ENCODE measurements around the gene CCNE1. TPM values are rescaled to one million over a fixed set of nuclear protein-coding genes. Genes with fewer than 3 reads are reported as not detected.

The CCNE1 gene
- total and polyA plus RNA-seq, 7 donors = 0.97 to 6.7 (median 2.0) TPM

GRCh38 chr19:29813642-29814041 lies 1.9 kb downstream of the CCNE1 start:
- no peak for TF ChIP-seq CTCF (IDR thresholded peaks at IDR 0.05)
- Histone ChIP-seq H3K36me3 (ENCODE audit: insufficient read depth in 1 of 2, low read depth in 1 of 2) (peaks cover 0 to 5% of the 10 kb centered on the region in 2 donors), H3K4me3 (no peak overlapping the region), H3K4me1 (no peaks in the 10 kb centered on the region), H3K9me3 (no peaks in the 10 kb centered on the region), H3K27me3 (ENCODE audit: insufficient read depth in 3 of 3, low read length in 2 of 3) (no peaks in the 10 kb centered on the region), H3K27ac (no peak overlapping the region)
- peak in 1 of 2 donors; percentile 20 for DNase-seq
- 92 to 97% (median 94%) methylated on average over 6 of the region's 6 CpGs for WGBS, 3 donors
- intact Hi-C loops (cut with DNase I) = loop anchor here (2.0 to 5.0 kb wide), 2 partner anchors 29 to 34 kb away; no protein-coding TSS in a partner anchor
- no peak for ATAC-seq

GRCh38 chr19:29815231-29815630 lies 3.4 kb downstream of the CCNE1 start:
- Histone ChIP-seq H3K36me3 (ENCODE audit: insufficient read depth in 1 of 2, low read depth in 1 of 2) (peaks cover 0 to 5% of the 10 kb centered on the region in 2 donors), H3K9me3 (no peaks in the 10 kb centered on the region), H3K27ac (no peak overlapping the region), H3K4me1 (no peaks in the 10 kb centered on the region), H3K4me3 (no peak overlapping the region), H3K27me3 (ENCODE audit: insufficient read depth in 3 of 3, low read length in 2 of 3) (no peaks in the 10 kb centered on the region)
- WGBS, 3 donors = 45 to 61% (median 46%) methylated on average over 7 of the region's 7 CpGs
- TF ChIP-seq CTCF (IDR thresholded peaks at IDR 0.05) = no peak
- intact Hi-C loops (cut with DNase I) = no loop called here
- ATAC-seq (no peak), DNase-seq (peak in 1 of 2 donors; percentile 4)

- Histone ChIP-seq H3K9me3 (no peaks in the 10 kb centered on the region), H3K4me3 (no peak overlapping the region), H3K4me1 (no peaks in the 10 kb centered on the region), H3K27ac (no peak overlapping the region), H3K36me3 (ENCODE audit: insufficient read depth in 1 of 2, low read depth in 1 of 2) (peaks cover 2 to 14% of the 10 kb centered on the region in 2 donors), H3K27me3 (ENCODE audit: insufficient read depth in 3 of 3, low read length in 2 of 3) (no peaks in the 10 kb centered on the region)
- 87 to 94% (median 91%) methylated on average over 4 of the region's 4 CpGs for whole genome bisulfite sequencing, 3 donors
- intact Hi-C loops (cut with DNase I) = no loop called here
- DNase-seq (no peak), ATAC-seq (no peak)
- no peak for TF ChIP-seq CTCF (IDR thresholded peaks at IDR 0.05)
Observed at GRCh38 chr19:29817316-29817715, 5.5 kb downstream of the CCNE1 start.

GRCh38 chr19:29819300-29819699 lies 7.5 kb downstream of the CCNE1 start:
- DNase-seq (peak in 1 of 2 donors; percentile 12), ATAC-seq (no peak)
- intact Hi-C loops (cut with DNase I) = no loop called here
- Histone ChIP-seq H3K4me3 (no peak overlapping the region), H3K9me3 (no peaks in the 10 kb centered on the region), H3K27ac (no peak overlapping the region), H3K36me3 (ENCODE audit: insufficient read depth in 1 of 2, low read depth in 1 of 2) (peaks cover 2 to 25% of the 10 kb centered on the region in 2 donors), H3K27me3 (ENCODE audit: insufficient read depth in 3 of 3, low read length in 2 of 3) (no peaks in the 10 kb centered on the region), H3K4me1 (no peaks in the 10 kb centered on the region)
- TF ChIP-seq CTCF (IDR thresholded peaks at IDR 0.05) = no peak
- 95 to 97% (median 95%) methylated on average over 4 of the region's 4 CpGs for WGBS, 3 donors

- 93 to 95% (median 95%) methylated on average over 6 of the region's 6 CpGs for WGBS, 3 donors
- H3K36me3 ChIP-seq (ENCODE audit: insufficient read depth in 1 of 2, low read depth in 1 of 2) = peaks cover 2 to 25% of the 10 kb centered on the region in 2 donors
Observed at GRCh38 chr19:29819986-29820385, 8.2 kb downstream of the CCNE1 start.

More at GRCh38 chr19:29819986-29820385, 8.2 kb downstream of the CCNE1 start:
- H3K4me1 ChIP-seq = no peaks in the 10 kb centered on the region
- ATAC-seq (no peak), DNase-seq (no peak)
- H3K27me3 ChIP-seq (ENCODE audit: insufficient read depth in 3 of 3, low read length in 2 of 3) = no peaks in the 10 kb centered on the region
- H3K9me3 ChIP-seq = no peaks in the 10 kb centered on the region
- intact Hi-C loops (cut with DNase I) = no loop called here
- no peak for TF ChIP-seq CTCF (IDR thresholded peaks at IDR 0.05)
- H3K4me3 ChIP-seq = no peak overlapping the region
- H3K27ac ChIP-seq = no peak overlapping the region
